ENCODE results near the gene CNIH3. TPM values are rescaled to one million over a fixed set of nuclear protein-coding genes. Genes with fewer than 3 reads are reported as not detected.

The CNIH3 gene
- total RNA-seq, 1 donor from 2014 or later = 1.3 TPM

DNA sequence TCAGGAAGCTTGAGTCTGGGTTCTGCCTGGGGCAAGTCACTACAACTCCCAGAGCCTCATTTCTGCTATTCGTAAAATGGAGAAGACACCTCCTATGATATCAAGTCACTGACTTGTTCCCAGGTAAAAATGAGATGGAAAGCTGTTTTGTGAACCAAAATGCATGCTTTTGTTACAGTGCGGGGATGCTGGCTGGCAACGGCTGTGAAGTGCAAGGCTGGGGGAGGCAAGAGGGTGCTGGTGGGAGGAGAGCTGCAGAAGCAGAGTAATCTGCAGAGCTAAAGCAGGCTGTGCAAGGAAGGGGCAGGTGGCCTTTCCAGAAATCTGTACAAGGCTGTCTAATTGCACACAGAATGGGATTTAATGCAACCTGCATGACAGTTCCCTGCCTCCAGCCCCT is 150.9 kb downstream of the CNIH3 start:
- intact Hi-C loops (cut with micrococcal nuclease) = no loop called here

DNA sequence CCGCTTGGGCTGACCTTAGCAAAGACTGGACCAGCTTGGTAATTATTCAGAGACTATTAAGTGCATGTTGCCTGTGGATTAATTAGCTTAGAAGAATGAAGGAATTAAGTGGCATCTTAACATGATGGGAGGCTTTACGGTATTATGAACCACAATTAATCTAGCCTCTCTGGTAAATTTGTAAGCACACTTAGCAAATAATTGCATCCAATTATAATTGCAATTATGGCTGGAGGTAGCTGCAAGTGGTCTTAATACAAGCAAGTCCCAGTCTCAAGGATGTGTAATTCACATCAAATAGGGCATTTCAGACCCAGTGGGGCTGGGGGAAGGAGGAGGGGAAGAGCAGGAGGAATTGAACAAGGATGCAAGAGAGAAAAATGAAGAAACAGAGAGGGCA is 151.6 kb downstream of the CNIH3 start:
- intact Hi-C loops (cut with micrococcal nuclease) = no loop called here

DNA sequence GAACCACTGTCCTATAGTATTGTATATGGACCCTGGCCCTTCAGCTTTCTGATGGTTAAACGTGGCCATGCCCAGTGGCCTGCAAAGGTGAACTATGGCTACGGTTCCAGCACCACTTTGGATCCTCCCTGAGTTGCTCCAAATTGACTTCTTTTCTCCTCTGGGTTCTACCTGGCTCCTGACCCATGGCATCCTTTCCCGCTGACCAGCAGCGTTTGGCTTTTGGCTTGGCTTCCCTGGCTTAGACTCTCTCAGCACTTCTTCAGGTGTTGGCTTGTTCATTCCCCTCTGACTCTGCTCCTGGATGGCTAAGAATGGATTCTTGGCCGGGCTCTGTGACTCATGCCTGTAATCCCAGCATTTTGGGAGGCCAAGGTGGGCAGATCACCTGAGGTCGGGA is 152.9 kb downstream of the CNIH3 start:
- intact Hi-C loops (cut with micrococcal nuclease) = no loop called here

DNA sequence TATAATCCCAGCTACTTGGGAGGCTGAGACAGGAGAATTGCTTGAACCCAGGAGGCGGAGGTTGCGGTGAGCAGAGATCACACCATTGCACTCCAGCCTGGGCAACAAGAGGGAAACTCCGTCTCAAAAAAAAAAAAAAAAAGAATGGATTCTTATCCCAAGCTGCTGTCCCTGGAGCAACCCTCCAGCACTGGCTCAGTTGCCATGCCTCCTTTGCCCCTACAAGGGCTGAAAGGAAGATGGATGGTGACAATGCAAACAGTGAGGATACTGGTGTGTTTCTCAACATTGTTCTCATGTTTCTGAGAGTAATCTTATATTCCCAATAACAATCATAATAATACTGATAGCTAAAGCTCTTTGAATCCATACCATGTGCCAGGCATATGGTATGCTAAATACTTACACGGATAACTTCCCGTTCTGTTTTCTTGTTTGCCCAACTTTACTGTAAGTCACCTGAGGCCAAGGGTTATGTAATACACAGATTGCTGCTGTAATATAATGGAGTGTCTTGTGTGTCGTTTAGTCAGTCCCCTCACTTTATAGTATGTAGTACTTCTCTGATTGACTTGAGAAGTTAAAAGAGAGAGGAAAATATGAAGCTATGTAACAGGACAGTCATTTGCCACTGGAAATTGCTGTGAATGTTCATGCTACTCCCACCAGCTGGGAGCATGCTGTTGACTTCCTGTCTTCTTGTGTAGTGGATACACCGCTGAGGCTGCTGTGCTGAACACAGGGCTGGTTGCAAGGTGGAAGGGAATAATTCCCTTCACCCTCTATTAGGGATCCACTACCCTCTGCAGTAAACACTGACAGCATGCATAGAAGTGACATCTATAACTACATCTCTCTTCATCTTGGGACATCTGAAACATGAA is 153.6 kb downstream of the CNIH3 start:
- intact Hi-C loops (cut with micrococcal nuclease) = no loop called here

DNA sequence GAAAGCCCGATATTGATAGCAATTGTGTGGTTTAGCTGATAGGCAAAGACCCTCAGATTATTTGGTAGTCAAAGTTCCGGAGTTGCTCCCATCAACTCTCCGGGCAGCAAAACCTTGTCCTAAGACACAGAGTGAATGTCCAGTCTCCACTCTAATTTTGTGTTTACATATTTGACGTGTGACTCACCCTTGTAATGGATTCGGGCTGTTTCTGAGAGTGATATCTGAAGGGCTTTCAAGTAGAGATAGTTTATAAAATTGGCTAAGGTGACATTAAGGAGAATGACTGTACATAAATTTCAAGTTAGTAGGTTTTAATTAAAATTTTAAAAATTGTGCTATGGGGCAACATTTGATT is 154.2 kb downstream of the CNIH3 start:
- intact Hi-C loops (cut with micrococcal nuclease) = no loop called here

DNA sequence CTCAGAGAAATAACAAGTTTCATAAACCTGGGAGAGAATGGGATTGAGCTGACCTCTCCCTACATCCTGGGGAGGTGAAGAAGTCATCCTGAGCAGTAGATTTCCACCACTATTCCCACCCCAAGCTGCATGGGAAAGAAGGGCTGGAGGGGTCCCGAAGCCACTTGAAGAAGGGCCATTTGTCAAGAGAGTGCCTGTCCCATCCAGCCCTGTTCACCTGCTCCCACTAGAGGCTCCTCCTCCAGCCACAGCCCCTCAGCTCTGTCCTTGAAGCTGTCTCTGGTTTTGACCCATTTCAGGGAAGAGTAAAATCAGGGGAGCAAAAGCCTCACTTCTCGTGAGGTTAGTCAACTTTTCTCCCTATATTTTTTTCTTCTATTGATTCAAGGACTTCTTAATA is 157.5 kb downstream of the CNIH3 start:
- intact Hi-C loops (cut with micrococcal nuclease) = no loop called here

DNA sequence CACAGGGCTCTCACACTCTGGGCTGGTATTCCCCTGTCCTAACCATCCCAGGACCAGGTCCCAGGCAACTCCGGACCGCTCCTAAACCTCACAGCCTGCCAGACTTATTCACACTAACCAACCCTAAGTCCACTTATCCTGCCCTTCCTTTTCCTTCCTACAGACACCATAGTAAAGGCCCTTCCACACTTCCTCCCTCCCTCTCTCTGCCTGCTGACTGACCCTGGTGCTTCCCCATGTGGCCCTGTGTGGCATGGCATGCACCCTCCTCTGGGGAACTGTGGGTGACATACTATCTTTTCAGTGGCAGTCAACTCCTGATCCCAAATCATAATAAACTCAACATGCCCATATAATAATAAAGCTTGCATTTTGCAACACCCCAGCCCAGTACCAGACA is 158.3 kb downstream of the CNIH3 start:
- intact Hi-C loops (cut with micrococcal nuclease) = no loop called here

DNA sequence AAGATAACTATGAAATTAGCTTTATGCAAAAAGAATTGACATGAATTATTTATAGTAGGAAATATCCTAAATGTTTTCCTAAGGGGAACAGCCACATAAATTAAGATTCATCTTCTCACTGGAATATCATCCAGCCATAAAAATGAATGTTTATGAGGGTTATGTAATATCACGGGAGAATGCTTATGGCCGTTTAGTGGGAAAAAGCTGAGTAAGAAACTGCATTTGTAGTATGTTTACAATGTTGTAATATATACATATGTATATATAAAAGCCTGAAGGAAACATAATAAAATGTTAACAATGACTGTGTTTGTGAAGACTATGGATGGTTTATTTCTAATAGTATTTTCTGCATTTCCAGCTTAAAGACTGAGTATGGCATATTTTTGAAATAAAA is 161.1 kb downstream of the CNIH3 start:
- intact Hi-C loops (cut with micrococcal nuclease) = no loop called here

DNA sequence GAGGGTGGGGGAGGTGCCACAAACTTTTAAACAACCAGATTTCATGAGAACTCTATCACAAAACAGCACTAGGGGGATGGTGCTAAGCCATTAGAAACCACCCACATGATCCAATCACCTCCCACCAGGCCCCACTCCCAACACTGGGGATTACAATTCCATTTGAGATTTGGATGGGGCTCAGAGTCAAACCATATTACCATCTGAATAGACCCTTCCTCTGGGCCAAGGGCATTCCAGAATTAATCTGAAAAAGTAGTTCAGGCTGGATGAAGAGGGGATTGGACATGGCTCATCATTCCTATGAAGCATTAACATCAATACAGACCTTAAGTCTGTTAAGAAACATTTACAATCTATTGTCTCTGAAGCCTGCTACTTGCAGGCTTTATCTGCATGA is 163.4 kb downstream of the CNIH3 start:
- intact Hi-C loops (cut with micrococcal nuclease) = no loop called here

DNA sequence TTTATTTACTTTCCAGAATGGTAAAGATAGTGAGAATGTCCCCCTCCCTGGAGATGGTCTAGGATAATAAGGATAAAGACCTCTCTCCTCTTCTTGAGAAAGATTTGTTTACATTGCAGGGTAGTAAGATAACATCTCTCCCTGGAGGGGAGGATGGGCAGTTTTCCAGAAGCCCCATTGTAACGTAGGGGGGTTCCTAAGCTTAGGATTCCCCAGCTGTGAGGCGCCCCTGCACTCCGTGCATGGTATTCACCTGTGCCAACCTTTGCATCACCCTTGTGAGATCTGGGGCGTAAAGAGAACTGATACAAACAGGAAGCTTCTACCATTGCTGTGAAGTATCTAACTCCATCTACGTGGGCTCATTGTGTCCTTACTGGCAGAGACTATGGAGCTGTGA is 164.6 kb downstream of the CNIH3 start:
- intact Hi-C loops (cut with micrococcal nuclease) = no loop called here

DNA sequence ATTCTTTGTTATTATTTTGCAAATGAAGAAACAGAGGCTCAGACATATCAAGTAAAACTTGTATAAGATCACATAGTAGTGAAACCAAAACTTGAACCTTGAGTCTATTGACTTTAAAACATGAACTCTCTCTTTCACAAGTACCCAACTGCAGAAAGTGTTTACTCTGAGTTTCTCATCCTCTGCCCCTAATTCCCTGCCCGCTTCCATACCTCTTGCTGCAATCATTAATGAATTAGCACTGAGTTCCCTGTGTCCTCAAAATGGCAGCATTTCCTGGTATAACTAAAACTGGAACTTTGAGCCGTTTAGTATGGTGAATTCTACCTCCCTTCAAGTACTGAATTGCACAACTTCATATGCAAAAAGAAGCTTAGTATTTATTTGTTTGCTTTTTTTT is 165.7 kb downstream of the CNIH3 start:
- intact Hi-C loops (cut with micrococcal nuclease) = no loop called here

DNA sequence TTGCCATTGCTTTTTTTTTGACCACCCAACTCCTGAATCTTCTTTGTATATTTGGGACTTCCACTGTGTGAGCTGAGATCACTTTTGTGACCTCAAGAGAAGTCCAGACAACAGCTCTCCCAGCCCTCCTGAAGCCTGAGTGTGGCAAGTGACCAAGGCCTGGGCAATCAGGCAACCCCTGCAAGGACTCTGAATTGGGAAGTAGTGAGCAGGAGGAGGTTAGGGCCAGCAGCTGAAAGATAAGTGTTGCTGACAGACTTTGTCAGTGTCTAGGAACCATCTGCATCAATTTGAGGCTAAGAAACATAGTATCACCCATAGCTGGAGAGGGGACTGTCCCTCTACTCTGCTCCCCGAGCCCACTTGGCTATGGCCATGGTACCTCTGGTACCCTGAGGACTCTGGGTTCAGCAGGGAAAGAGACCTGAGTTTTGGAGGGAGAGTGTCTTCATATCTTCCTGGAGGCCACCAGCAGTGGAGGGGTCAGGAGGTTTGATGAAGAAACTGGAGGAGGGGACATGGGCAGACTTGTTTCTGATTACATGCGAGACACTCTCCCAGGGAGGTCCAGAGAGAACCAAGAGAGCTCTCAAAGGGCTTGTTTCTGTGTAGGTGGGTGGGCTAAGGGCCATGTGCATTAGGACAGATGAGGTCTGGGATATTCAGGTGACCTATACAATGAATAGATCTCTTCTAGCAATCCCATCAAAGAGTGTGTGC is 166.3 kb downstream of the CNIH3 start:
- intact Hi-C loops (cut with micrococcal nuclease) = no loop called here

DNA sequence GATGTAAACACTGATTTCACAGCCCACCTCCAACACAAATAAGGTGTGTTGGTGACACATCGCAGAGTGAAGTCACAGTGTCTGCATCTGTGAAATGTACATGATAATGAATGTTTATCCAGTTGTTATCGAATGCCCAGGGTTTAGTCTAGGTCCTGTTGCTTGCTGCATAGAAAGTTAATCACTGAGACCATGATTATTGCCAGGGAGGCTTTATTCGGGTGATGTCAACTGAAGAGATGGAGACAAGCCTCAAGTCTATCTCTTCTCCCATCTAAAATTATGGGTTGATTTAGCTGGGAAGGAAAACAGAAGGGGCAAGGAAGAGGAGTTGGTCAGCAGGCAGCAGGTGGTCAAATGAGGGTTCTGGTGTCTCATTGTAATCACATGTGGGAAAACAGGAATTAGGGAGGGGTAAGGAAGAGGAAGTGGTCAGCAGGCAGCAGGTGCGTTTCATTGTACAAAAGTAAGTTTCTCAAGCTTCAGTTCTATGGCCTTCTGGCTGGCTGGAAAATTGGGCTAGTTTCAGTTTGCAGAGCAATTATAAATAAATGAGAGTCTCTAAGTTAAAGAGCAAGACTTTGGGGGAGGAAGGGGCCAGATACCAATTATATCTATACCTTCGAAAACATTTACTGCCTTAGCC is 167.0 kb downstream of the CNIH3 start:
- intact Hi-C loops (cut with micrococcal nuclease) = no loop called here

DNA sequence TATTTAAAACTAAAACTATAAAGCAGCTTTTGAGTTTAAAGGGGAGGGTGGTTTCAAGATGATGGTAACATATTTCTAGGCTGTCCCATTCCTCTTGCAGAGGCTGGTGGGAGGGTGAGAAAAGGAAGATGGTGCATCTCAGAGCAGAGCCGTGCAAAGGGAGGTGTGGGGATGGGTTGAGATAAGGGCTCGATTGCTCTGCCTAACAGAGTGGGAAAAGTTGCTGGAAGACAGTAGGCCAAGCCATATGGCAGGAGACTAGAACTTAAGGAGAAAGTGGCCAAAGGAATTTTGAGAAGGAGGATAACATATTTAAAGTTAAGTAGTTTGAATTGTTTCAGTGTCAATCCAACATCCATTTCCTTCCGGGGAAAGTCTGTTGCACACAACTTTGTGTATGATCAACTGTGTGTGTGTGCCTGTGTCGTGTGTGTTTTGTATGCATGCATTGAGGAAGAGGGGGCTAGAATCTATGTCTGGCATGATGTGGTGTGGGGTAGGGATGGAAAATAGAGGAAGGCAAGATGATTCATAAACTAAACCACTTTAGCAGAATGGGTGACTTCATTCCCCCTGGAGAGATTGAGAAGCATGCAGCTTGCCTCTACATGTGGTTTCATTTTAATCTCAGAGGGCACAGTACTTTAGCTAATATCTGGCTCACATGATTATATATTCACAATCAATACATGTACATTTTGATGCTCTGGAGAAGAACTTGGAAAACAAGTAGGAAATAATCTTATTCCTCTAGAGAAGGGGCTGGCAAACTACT is 168.3 kb downstream of the CNIH3 start:
- intact Hi-C loops (cut with micrococcal nuclease) = no loop called here

DNA sequence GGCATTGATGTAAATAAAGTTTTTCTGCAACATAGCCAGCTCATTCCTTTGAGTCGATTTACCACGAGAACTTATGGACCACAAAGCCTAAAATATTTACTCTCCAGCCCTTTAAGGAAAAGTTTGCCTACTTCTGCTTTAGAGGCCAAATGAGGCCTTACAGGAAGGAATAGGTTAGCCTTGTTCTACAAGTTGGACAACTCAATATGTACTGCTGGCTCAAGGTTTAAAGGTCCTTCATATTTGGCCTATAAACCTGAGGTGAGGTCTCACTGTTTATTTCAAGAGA is 168.9 kb downstream of the CNIH3 start:
- intact Hi-C loops (cut with micrococcal nuclease) = no loop called here

DNA sequence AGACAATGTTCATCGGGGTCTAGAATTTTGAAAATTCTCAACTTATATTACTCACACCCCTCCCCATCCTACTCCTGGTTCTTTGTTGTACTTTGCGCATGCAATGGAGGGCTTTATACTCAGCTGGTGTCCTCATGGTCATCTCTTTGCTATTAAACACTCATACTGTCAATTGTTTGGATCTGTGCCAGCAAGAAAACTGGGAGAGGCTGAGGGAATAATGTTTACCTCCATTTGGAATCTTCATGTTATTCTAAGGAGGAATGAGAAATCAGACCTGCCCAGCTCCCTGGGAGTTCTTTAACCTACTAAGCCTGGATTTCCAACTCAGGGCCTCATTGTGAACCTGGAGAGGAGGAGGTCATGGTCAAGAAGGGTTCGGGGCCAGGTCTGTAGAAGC is 169.5 kb downstream of the CNIH3 start:
- intact Hi-C loops (cut with micrococcal nuclease) = no loop called here

DNA sequence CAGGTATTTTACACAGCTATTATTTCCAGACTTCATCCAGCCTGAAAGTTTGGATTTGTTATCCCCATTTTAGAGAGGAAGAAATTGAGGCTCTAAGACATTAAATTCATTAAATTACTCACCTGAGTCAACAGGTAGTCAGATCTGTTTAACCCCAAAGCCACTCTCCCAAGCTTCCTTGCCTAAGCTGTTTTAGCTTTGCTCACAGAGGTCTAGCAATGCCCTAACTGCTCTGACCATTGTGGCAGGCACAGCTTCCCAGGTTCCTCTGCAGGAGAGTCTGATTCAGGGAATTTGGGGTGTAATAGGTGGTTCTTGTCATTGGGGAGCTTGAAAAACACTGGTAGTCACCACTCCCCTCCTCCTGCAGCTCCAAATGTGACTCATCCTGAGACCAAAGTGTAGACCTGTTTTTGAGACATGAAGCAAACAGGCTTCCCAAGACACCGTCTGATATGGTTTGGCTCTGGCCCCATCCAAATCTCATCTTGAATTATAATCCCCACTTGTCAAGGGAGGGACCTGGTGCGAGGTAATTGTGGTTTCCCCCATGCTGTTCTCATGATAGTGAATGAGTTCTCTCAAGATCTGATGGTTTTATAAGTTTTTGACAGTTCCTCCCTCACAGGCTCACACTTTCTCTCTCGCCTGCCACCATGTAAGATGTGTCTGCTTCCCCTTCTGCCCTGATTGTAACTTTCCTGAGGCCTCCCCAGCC is 170.6 kb downstream of the CNIH3 start:
- intact Hi-C loops (cut with micrococcal nuclease) = no loop called here

DNA sequence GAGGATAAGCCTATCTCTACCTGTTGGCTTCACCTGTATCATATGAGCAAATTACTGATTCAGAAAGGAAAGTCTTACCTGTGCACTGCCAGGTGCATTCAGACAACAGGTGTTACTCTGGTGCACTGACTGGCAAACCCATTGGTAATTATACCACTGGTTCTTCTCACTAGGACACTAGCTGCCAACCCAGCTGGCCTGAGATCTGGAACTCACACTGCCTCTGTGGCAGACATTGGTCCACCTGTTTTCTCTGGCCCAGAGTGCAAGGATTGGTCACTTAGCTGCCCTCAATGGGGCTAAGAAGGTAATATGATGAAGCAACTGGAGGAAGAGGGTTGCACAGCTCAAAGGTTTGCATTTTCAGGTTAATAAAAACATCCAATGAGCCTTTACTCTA is 173.2 kb downstream of the CNIH3 start:
- intact Hi-C loops (cut with micrococcal nuclease) = no loop called here

Measured in T-helper 1 cell treated with Interleukin-12 subunit alpha and Interleukin-12 subunit beta and Interleukin-4 antibody, amounts not matched to agents 30 ng/mL and 1 ng/mL, for 36 hours (primary cell).